GM21529 (cell line): ENCODE data around the gene CHPF.

Source experiments
- ATAC-seq: cut with Tn5 transposase; IDR thresholded peaks from one replicate; pipeline ENCODE4 v1.9.1; 2021; ENCODE audit not compliant: unreplicated experiment

Gene CHPF

DNA sequence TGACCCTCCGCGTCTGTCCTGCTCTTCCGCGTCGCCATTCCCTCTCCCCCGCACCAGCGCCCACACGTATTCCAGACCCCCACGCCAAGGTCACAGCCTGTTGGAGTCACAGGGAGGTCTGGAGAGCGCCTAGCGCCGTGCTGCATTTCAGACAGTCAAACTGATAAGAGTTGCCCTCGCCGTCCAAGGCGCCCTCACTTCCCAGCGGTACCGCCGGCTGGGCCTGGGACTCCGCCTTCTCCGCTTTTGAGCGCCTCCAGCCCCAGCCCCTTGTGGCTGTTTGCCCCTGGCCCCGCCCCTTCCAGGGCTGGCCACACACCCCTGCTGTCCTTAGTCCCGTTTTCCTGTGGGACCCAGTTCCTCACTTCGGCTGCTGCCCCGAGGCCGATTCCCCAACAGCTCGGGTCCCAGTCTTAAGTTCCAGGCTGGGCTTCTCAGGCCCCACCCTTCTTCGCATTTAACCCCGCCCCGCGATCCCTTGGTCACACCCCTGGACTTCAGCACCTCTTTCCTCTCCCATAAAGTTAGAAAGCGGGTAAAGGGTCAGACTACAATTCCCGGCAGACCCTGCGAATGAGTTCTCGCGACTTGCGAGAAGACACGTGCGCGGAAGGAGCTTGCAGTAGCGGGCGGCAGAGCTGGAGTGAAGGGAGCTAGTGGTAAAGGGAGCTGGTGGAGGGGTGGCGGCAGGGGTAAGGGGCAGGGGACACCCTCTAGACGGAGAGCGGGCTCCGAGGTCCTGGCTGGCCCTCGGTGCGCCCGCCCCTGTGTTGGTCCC lies 45.1 kb downstream of the CHPF start, which contains the start of gene GMPPA:
Gene GMPPA (plus strand): TSS at position 612 of the 778 bp plus-strand sequence. CDS start 1,085 bp downstream, outside the sequence.
- ATAC-seq = peak; percentile 96

- ATAC-seq = peak; percentile 25
These were observed 45.9 kb downstream of the CHPF start for GRCh38 chr2:219497495-219498279.

GRCh38 chr2:219496825-219497494 lies 46.6 kb downstream of the CHPF start:
- ATAC-seq = no peak

DNA sequence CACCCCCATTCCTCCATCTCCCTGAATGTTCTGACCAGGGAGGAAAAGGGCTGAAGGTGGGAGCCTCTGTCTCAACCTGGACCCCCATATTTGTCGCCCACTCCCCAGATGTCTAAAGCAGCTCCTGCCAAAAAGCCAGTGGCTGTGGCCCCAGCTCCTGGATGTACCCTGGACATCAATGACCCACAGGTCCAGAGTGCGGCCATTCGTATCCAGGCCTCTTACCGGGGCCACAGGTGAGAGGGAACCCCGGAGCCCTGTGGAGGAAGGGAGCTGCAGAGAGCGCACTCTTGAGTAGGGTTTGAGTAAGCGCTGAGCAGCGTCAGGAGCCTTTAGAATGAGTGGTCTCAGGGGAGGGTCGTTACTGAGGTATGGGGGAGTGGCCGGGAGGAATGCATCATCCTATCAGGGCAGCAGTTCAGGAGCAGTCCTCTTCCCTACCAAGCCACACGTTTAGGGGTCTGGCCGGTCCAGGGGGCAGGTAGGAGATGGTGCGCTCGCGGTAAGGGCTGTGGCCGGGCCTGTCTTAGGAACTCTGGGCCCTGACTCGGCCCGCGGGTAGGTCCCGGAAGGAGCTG lies 47.3 kb downstream of the CHPF start:
- no peak for ATAC-seq

DNA sequence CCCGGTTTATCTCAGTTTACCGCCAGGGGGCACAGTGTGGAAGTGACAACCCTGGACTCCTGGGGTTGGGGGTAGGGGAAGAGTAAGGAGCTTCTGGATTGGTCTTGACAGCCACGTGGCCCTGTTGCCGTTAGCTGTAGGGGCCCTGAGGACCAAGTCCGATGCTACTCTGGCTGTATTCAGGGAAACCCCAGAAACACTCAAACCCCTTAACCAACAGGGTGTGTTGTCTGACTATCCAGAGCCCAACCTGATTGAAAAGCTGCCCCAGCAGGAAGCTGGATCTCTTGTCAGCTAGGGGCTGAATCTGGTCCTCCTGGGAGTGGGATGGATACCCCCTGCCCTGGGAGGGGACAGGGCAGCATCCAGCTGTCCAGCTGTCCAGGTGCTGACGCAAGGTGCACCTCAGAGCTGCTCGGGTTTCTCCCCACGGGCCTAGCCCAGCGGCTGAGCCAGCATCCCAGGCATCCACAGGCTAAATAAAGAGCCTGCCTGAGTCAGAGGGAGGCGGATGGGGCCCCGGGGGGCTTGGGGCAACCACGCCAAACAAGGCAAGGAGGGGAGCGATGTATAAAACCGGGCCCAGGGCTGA lies 48.0 kb downstream of the CHPF start:
- peak; percentile 20 for ATAC-seq

GRCh38 chr2:219494952-219495530 lies 48.6 kb downstream of the CHPF start:
- no peak for ATAC-seq

- ATAC-seq = no peak
These were observed 50.5 kb downstream of the CHPF start for GRCh38 chr2:219493086-219493485.

GRCh38 chr2:219492575-219492974 lies 51.0 kb downstream of the CHPF start:
- no peak for ATAC-seq

GRCh38 chr2:219491278-219491963 lies 52.2 kb downstream of the CHPF start:
- ATAC-seq = no peak

GRCh38 chr2:219490600-219491130 lies 52.9 kb downstream of the CHPF start:
- no peak for ATAC-seq

- no peak for ATAC-seq
These were observed 53.4 kb downstream of the CHPF start for GRCh38 chr2:219490186-219490585.

DNA sequence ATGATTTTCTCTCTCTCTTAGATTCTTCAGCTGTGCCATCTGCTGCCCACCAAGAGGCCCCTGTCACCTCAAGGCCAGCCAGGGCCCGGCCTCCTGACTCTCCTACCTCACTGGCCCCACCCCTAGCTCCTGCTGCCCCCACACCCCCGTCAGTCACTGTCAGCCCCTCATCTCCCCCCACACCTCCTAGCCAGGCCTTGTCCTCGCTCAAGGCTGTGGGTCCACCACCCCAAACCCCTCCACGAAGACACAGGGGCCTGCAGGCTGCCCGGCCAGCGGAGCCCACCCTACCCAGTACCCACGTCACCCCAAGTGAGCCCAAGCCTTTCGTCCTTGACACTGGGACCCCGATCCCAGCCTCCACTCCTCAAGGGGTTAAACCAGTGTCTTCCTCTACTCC lies 54.3 kb downstream of the CHPF start:
- ATAC-seq = no peak
